Fibroblast of villous mesenchyme (primary cell): ENCODE measurements around the gene USP20. TPM values are rescaled to one million over a fixed set of nuclear protein-coding genes. Genes with fewer than 3 reads are reported as not detected.
"Not testable (repeated sequence)": the region's sequence is repeated elsewhere in the genome, so short reads cannot be mapped to it uniquely, and the experiment has no call there.

Experiments
- DNase-seq: peaks from one replicate; pipeline ENCODE4 v3.0.0-alpha.2; 2010; ENCODE audit warnings: low read depth
- H3K4me3 ChIP-seq: 2 replicates; pipeline ENCODE4 v1.5.1; 2011; ENCODE audit warnings: low read depth, mild to moderate bottlenecking, low read length
- total RNA-seq: library from RNA; depleted of rRNA; stranded (reverse); fragments of >200 nt; gene quantifications from 2 replicates; pipeline ENCODE4 v1.2.3, GENCODE V29; 2012
- TF ChIP-seq, protein P1 (sequence below): IDR thresholded peaks from 2 replicates; pipeline ENCODE4 v1.5.1; 2012; ENCODE audit warnings: low read depth, mild to moderate bottlenecking, low read length; ENCODE audit not compliant: insufficient read depth

The USP20 gene
- 7.7 and 10.4 TPM in 2 replicates for total RNA-seq

GRCh38 chr9:129835128-129835859 lies at the start of gene USP20, which contains the start of gene C9orf78:
USP20 (plus strand) TSS chr9:129835458; CDS start chr9:129852556, 17,098 bp downstream.
C9orf78 (minus strand) TSS chr9:129835275; CDS start chr9:129835221, 54 bp downstream.
- H3K4me3 ChIP-seq = peak within 1 kb of the TSS; percentile 94
- TF ChIP-seq, protein P1, sequence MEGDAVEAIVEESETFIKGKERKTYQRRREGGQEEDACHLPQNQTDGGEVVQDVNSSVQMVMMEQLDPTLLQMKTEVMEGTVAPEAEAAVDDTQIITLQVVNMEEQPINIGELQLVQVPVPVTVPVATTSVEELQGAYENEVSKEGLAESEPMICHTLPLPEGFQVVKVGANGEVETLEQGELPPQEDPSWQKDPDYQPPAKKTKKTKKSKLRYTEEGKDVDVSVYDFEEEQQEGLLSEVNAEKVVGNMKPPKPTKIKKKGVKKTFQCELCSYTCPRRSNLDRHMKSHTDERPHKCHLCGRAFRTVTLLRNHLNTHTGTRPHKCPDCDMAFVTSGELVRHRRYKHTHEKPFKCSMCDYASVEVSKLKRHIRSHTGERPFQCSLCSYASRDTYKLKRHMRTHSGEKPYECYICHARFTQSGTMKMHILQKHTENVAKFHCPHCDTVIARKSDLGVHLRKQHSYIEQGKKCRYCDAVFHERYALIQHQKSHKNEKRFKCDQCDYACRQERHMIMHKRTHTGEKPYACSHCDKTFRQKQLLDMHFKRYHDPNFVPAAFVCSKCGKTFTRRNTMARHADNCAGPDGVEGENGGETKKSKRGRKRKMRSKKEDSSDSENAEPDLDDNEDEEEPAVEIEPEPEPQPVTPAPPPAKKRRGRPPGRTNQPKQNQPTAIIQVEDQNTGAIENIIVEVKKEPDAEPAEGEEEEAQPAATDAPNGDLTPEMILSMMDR = no peak
- peak; percentile 95 for DNase-seq

GRCh38 chr9:129785866-129786265 lies 49.4 kb upstream of the USP20 start:
- no peak overlapping the region for H3K4me3 ChIP-seq
- DNase-seq = no peak
- TF ChIP-seq, protein P1 = no peak

- TF ChIP-seq, protein P1 = no peak
- DNase-seq = no peak
- no peak overlapping the region for H3K4me3 ChIP-seq
Observed at GRCh38 chr9:129786481-129786880, 48.8 kb upstream of the USP20 start.

GRCh38 chr9:129794549-129794948 lies 40.7 kb upstream of the USP20 start:
- no peak overlapping the region for H3K4me3 ChIP-seq
- DNase-seq = no peak
- TF ChIP-seq, protein P1 = no peak

GRCh38 chr9:129796029-129796428 lies 39.2 kb upstream of the USP20 start:
- H3K4me3 ChIP-seq, DNase-seq: not testable (repeated sequence)

- no peak overlapping the region for H3K4me3 ChIP-seq
- TF ChIP-seq, protein P1 = no peak
- no peak for DNase-seq
Observed at GRCh38 chr9:129798973-129799372, 36.3 kb upstream of the USP20 start.

GRCh38 chr9:129801504-129801903 lies 33.8 kb upstream of the USP20 start:
- no peak overlapping the region for H3K4me3 ChIP-seq
- DNase-seq = no peak
- TF ChIP-seq, protein P1 = no peak
